Activated CD4-positive, alpha-beta T cell treated with anti-CD3 and anti-CD28 coated beads, Interleukin-2, amount 10 ng/mL, durations not matched to agents 24 days and 14 days (primary cell): Measurements from ENCODE around the gene PADI2. TPM values are rescaled to one million over a fixed set of nuclear protein-coding genes. Genes with fewer than 3 reads are reported as not detected.

Experiments used
- DNase-seq: peaks from one replicate; pipeline ENCODE4 v3.0.0; 2022
- H3K27ac Mint-ChIP-seq: one replicate; pipeline ENCODE4 v1.8.0; 2022; ENCODE audit warnings: mild to moderate bottlenecking, mixed read lengths
- H3K27me3 Mint-ChIP-seq: one replicate; pipeline ENCODE4 v1.8.0; 2022; ENCODE audit warnings: mixed read lengths
- H3K36me3 Mint-ChIP-seq: one replicate; pipeline ENCODE4 v1.8.0; 2022; ENCODE audit warnings: low read depth, mild to moderate bottlenecking, mixed read lengths
- H3K4me1 Mint-ChIP-seq: one replicate; pipeline ENCODE4 v1.8.0; 2021; ENCODE audit warnings: mixed read lengths
- H3K4me3 Mint-ChIP-seq: one replicate; pipeline ENCODE4 v1.8.0; 2022; ENCODE audit warnings: mild to moderate bottlenecking, moderate library complexity, mixed read lengths
- H3K9me3 Mint-ChIP-seq: one replicate; pipeline ENCODE4 v1.8.0; 2021; ENCODE audit warnings: mixed read lengths
- intact Hi-C: fragments of 100-400 bp; cut with micrococcal nuclease; formaldehyde crosslinking; loops from one replicate; pipeline ENCODE4 v1.15.1; 2023
- total RNA-seq: library from RNA; stranded (reverse); gene quantifications from 2 replicates; pipeline ENCODE4 v1.2.3, GENCODE V29; 2022

The PADI2 gene
- total RNA-seq, 1 donor from 2014 or later: 0.07 TPM

- peaks cover 5% of the 10 kb centered on the region for H3K27me3 Mint-ChIP-seq
- intact Hi-C loops: no loop called here
- H3K36me3 Mint-ChIP-seq: no peaks in the 10 kb centered on the region
- no peaks in the 10 kb centered on the region for H3K4me1 Mint-ChIP-seq
- no peak overlapping the region for H3K27ac Mint-ChIP-seq
- no peak for DNase-seq
- H3K4me3 Mint-ChIP-seq: no peak overlapping the region
- peaks cover 18% of the 10 kb centered on the region for H3K9me3 Mint-ChIP-seq
Measured at GRCh38 chr1:17155257-17155920, 36.1 kb upstream of the PADI2 start.

- Mint-ChIP-seq H3K4me3 (no peak overlapping the region), H3K4me1 (no peaks in the 10 kb centered on the region), H3K36me3 (no peaks in the 10 kb centered on the region), H3K9me3 (peaks cover 8% of the 10 kb centered on the region), H3K27me3 (peaks cover 20% of the 10 kb centered on the region), H3K27ac (no peak overlapping the region)
- intact Hi-C loops: no loop called here
- no peak for DNase-seq
Measured at GRCh38 chr1:17149771-17150170, 30.5 kb upstream of the PADI2 start.

- no peak for DNase-seq
- peaks cover 20% of the 10 kb centered on the region for H3K27me3 Mint-ChIP-seq
- intact Hi-C loops: no loop called here
- no peaks in the 10 kb centered on the region for H3K36me3 Mint-ChIP-seq
- no peaks in the 10 kb centered on the region for H3K4me1 Mint-ChIP-seq
- H3K4me3 Mint-ChIP-seq: no peak overlapping the region
- peaks cover 3% of the 10 kb centered on the region for H3K9me3 Mint-ChIP-seq
- no peak overlapping the region for H3K27ac Mint-ChIP-seq
Measured at GRCh38 chr1:17148950-17149608, 29.8 kb upstream of the PADI2 start.

GRCh38 chr1:17145648-17146047 is 26.4 kb upstream of the PADI2 start:
- Mint-ChIP-seq H3K36me3 (no peaks in the 10 kb centered on the region), H3K4me3 (no peak overlapping the region), H3K27me3 (peaks cover 18% of the 10 kb centered on the region), H3K9me3 (no peaks in the 10 kb centered on the region), H3K4me1 (no peaks in the 10 kb centered on the region), H3K27ac (no peak overlapping the region)
- intact Hi-C loops: no loop called here
- no peak for DNase-seq

- H3K4me1 Mint-ChIP-seq: no peaks in the 10 kb centered on the region
- intact Hi-C loops: no loop called here
- no peak for DNase-seq
- H3K27me3 Mint-ChIP-seq: peaks cover 16% of the 10 kb centered on the region
- H3K36me3 Mint-ChIP-seq: no peaks in the 10 kb centered on the region
- H3K27ac Mint-ChIP-seq: no peak overlapping the region
- no peaks in the 10 kb centered on the region for H3K9me3 Mint-ChIP-seq
- H3K4me3 Mint-ChIP-seq: no peak overlapping the region
Measured at GRCh38 chr1:17143760-17144159, 24.5 kb upstream of the PADI2 start.

- H3K9me3 Mint-ChIP-seq: no peaks in the 10 kb centered on the region
- no peaks in the 10 kb centered on the region for H3K4me1 Mint-ChIP-seq
- no peaks in the 10 kb centered on the region for H3K36me3 Mint-ChIP-seq
- no peak for DNase-seq
- intact Hi-C loops: no loop called here
- peaks cover 7% of the 10 kb centered on the region for H3K27me3 Mint-ChIP-seq
- no peak overlapping the region for H3K4me3 Mint-ChIP-seq
- no peak overlapping the region for H3K27ac Mint-ChIP-seq
Measured at GRCh38 chr1:17141441-17142197, 22.4 kb upstream of the PADI2 start.

- no peaks in the 10 kb centered on the region for H3K9me3 Mint-ChIP-seq
- no peaks in the 10 kb centered on the region for H3K36me3 Mint-ChIP-seq
- no peak overlapping the region for H3K27ac Mint-ChIP-seq
- H3K4me3 Mint-ChIP-seq: no peak overlapping the region
- intact Hi-C loops: no loop called here
- H3K4me1 Mint-ChIP-seq: no peaks in the 10 kb centered on the region
- DNase-seq: no peak
- H3K27me3 Mint-ChIP-seq: peaks cover 5% of the 10 kb centered on the region
Measured at GRCh38 chr1:17140279-17140678, 21.0 kb upstream of the PADI2 start.

GRCh38 chr1:17139637-17140036 is 20.4 kb upstream of the PADI2 start:
- no peak overlapping the region for H3K27ac Mint-ChIP-seq
- peaks cover 5% of the 10 kb centered on the region for H3K27me3 Mint-ChIP-seq
- no peaks in the 10 kb centered on the region for H3K4me1 Mint-ChIP-seq
- H3K9me3 Mint-ChIP-seq: no peaks in the 10 kb centered on the region
- no peaks in the 10 kb centered on the region for H3K36me3 Mint-ChIP-seq
- no peak for DNase-seq
- H3K4me3 Mint-ChIP-seq: no peak overlapping the region
- intact Hi-C loops: no loop called here

GRCh38 chr1:17137441-17137840 is 18.2 kb upstream of the PADI2 start:
- Mint-ChIP-seq H3K27ac (no peak overlapping the region), H3K9me3 (no peaks in the 10 kb centered on the region), H3K4me1 (no peaks in the 10 kb centered on the region), H3K4me3 (no peak overlapping the region), H3K27me3 (peaks cover 5% of the 10 kb centered on the region), H3K36me3 (no peaks in the 10 kb centered on the region)
- DNase-seq: no peak
- intact Hi-C loops: no loop called here

- no peak overlapping the region for H3K4me3 Mint-ChIP-seq
- peaks cover 5% of the 10 kb centered on the region for H3K27me3 Mint-ChIP-seq
- no peaks in the 10 kb centered on the region for H3K4me1 Mint-ChIP-seq
- intact Hi-C loops: no loop called here
- no peaks in the 10 kb centered on the region for H3K9me3 Mint-ChIP-seq
- DNase-seq: no peak
- H3K27ac Mint-ChIP-seq: no peak overlapping the region
- no peaks in the 10 kb centered on the region for H3K36me3 Mint-ChIP-seq
Measured at GRCh38 chr1:17136936-17137335, 17.7 kb upstream of the PADI2 start.

- DNase-seq: no peak
- Mint-ChIP-seq H3K27me3 (peaks cover 2% of the 10 kb centered on the region), H3K9me3 (no peaks in the 10 kb centered on the region), H3K4me3 (no peak overlapping the region), H3K36me3 (no peaks in the 10 kb centered on the region), H3K4me1 (no peaks in the 10 kb centered on the region), H3K27ac (no peak overlapping the region)
- intact Hi-C loops: no loop called here
Measured at GRCh38 chr1:17136145-17136544, 16.9 kb upstream of the PADI2 start.

- H3K9me3 Mint-ChIP-seq: no peaks in the 10 kb centered on the region
- no peak for DNase-seq
- H3K4me1 Mint-ChIP-seq: no peaks in the 10 kb centered on the region
- H3K27me3 Mint-ChIP-seq: peaks cover 2% of the 10 kb centered on the region
- no peak overlapping the region for H3K4me3 Mint-ChIP-seq
- intact Hi-C loops: no loop called here
- H3K27ac Mint-ChIP-seq: no peak overlapping the region
- H3K36me3 Mint-ChIP-seq: no peaks in the 10 kb centered on the region
Measured at GRCh38 chr1:17135530-17135929, 16.3 kb upstream of the PADI2 start.

GRCh38 chr1:17134724-17135123 is 15.5 kb upstream of the PADI2 start:
- Mint-ChIP-seq H3K27ac (no peak overlapping the region), H3K4me3 (no peak overlapping the region), H3K9me3 (no peaks in the 10 kb centered on the region), H3K36me3 (no peaks in the 10 kb centered on the region), H3K4me1 (no peaks in the 10 kb centered on the region), H3K27me3 (peaks cover 2% of the 10 kb centered on the region)
- DNase-seq: no peak
- intact Hi-C loops: no loop called here

- Mint-ChIP-seq H3K27me3 (peaks cover 2% of the 10 kb centered on the region), H3K9me3 (no peaks in the 10 kb centered on the region), H3K27ac (no peak overlapping the region), H3K36me3 (no peaks in the 10 kb centered on the region), H3K4me1 (no peaks in the 10 kb centered on the region), H3K4me3 (no peak overlapping the region)
- no peak for DNase-seq
- intact Hi-C loops: no loop called here
Measured at GRCh38 chr1:17134034-17134433, 14.8 kb upstream of the PADI2 start.
